Bronchial epithelial cell (primary cell): Measurements from ENCODE around the gene DIDO1. TPM values are rescaled to one million over a fixed set of nuclear protein-coding genes. Genes with fewer than 3 reads are reported as not detected.

Experiments
- DNase-seq: peaks from one replicate; pipeline ENCODE4 v3.0.0-alpha.2; 2010; ENCODE audit warnings: low read depth
- FAIRE-seq: peaks from 2 replicates; lab custom pipeline; 2011; peaks lifted over from hg19 to GRCh38; lab: Jason Lieb, UNC
- H3K27me3 ChIP-seq: 2 replicates; pipeline ENCODE4 v1.5.1; 2011; ENCODE audit warnings: low read length; ENCODE audit not compliant: control insufficient read depth, insufficient read depth
- H3K36me3 ChIP-seq: 2 replicates; pipeline ENCODE4 v1.5.1; 2011; ENCODE audit warnings: low read length; ENCODE audit not compliant: control insufficient read depth, insufficient read depth
- H3K4me3 ChIP-seq: 2 replicates; pipeline ENCODE4 v1.5.1; 2011; ENCODE audit warnings: mild to moderate bottlenecking, low read depth, low read length, control low read depth
- CTCF ChIP-seq: IDR thresholded peaks from 2 replicates; pipeline ENCODE4 v1.5.1; 2011; ENCODE audit warnings: mild to moderate bottlenecking, moderate library complexity, low read length, control low read depth, inconsistent platforms; ENCODE audit not compliant: insufficient read depth, severe bottlenecking
- total RNA-seq: library from RNA; depleted of rRNA; stranded (reverse); fragments of >200 nt; gene quantifications from 2 replicates; pipeline ENCODE4 v1.2.1, GENCODE V29; 2014

Gene DIDO1
- total RNA-seq, 1 donor from 2014 or later, result 26.9 TPM

DNA sequence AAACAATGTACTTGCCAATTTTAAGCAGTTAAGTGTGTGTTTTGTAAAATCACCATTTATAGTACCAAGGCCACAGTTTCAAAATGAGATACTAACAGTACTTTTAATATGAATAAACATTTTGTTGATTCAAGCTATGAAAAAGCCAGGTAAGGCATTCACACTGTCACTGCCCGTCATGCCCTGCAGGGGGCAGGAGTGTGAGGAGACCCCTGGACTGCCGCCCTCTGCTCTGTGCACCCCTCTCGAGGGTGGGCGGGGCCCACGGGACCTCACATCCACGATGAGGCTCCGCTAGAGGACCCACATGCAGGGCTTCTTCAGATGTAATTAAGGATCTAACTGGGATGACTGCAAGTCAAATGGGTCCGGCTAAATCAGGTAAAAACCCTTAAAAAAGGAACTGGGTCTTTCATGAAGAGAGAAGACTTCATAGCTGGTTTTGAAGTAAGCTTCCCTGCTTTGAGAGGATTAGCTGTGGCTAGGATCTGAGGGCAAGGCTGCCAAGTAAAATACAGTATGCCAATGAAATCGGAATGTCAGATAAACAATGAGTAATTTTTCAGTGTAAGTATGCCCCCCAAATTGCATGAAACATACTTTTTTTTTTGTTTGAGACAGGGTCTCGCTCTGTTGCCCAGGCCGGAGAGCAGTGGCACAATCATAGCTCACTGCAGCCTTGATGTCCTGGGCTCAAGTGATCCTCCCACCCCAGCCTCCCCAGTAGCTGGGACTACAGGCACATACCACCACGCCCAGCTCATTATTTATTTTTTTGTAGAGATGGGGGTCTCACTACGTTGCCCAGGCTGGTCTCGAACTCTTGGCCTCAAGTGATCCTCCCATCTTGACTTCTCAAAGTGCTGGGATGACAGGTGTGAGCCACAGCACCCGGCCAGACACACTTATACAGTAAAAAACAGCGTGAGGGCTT lies 18.7 kb downstream of the DIDO1 start:
- Histone ChIP-seq H3K27me3 (no peaks in the 10 kb centered on the region), H3K36me3 (peaks cover 52% of the 10 kb centered on the region), H3K4me3 (no peak overlapping the region)
- FAIRE-seq (no peak), DNase-seq (no peak)
- peak; percentile 63 for TF ChIP-seq CTCF

DNA sequence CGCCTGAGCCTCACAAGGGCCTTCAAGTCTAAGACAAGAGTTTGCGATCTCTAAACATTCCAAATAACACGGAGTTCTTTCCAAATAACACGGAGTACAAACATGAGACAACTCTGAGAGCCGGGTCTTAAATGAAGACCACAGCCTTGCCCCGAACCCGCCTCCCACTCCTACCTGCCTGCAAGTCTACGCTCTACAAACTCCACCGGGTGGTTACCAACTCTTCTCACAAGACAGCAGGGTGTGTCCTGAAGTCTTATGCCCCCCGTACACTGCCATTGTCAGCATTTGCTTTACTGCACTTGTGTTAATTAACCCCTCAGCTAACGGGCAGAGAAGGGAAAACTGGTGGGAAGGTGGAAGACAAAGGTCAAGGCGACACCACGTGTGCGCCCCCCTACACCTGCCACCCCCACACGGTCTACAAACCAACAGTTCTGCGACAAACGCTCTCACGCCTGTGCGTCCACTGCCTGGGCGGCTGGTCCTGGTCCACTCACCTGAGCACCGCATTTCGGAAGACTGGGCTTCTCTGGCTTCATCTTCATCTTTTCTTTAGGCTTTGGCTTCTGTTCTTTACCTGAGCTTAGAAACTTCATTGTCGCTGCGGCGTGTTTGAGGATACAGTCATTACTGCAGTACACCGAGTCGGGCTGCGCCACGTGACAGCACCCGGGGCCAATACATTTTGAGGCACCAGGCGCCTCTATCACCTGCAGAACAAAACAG lies 19.5 kb downstream of the DIDO1 start:
- DNase-seq (no peak), FAIRE-seq (no peak)
- H3K4me3 ChIP-seq, result no peak overlapping the region
- H3K27me3 ChIP-seq, result no peaks in the 10 kb centered on the region
- TF ChIP-seq CTCF, result no peak
- peaks cover 52% of the 10 kb centered on the region for H3K36me3 ChIP-seq

DNA sequence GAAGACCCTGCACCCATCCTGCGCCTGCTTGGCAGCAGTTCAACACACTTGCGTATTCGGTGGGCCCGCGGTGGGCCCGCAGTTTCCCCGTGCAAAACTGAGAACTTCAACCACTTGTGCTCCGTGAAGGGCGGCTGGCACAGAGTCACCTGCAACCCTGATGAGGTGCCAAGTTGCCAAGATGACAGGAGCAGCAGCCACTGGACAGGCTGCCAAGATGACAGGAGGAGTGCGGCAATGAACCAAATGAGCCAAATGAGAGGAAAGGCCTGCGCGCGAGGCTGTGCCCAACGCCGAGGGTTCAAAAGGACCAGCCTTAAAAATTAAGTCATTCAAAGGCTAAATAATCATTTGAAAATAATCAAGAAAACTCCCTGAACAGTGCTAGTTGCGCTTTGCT lies 20.1 kb downstream of the DIDO1 start:
- FAIRE-seq (no peak), DNase-seq (no peak)
- Histone ChIP-seq H3K36me3 (peaks cover 48% of the 10 kb centered on the region), H3K4me3 (no peak overlapping the region), H3K27me3 (no peaks in the 10 kb centered on the region)
- no peak for TF ChIP-seq CTCF

DNA sequence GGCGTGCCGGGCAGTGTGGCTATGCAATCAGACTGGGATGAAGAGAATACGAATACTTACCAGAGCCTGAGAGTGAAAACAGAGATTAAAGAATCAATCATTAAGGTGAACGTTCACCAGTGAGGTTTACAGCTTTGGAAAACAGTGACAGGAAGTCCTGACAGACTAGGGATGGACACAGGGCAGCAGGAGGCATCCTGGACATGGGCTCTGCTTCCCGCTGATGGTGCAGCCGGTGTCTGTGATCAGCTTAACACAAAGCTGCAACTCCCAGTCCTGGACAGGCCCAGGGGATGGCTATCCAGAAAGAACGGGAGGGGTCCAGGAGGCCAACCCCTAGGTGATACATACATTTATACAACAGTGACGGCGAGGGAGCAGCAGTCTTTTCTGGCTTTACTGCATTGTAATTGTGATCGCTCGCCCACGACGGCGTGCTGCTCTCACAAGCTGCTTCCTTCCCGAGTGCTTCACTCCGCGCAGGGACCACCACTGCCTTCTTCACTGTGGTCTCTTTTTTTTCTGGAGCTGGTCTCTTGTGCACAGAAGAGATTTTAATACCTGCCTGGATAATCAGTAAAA lies 20.7 kb downstream of the DIDO1 start:
- H3K4me3 ChIP-seq, result no peak overlapping the region
- peaks cover 43% of the 10 kb centered on the region for H3K36me3 ChIP-seq
- no peak for TF ChIP-seq CTCF
- H3K27me3 ChIP-seq, result no peaks in the 10 kb centered on the region
- DNase-seq (no peak), FAIRE-seq (no peak)

DNA sequence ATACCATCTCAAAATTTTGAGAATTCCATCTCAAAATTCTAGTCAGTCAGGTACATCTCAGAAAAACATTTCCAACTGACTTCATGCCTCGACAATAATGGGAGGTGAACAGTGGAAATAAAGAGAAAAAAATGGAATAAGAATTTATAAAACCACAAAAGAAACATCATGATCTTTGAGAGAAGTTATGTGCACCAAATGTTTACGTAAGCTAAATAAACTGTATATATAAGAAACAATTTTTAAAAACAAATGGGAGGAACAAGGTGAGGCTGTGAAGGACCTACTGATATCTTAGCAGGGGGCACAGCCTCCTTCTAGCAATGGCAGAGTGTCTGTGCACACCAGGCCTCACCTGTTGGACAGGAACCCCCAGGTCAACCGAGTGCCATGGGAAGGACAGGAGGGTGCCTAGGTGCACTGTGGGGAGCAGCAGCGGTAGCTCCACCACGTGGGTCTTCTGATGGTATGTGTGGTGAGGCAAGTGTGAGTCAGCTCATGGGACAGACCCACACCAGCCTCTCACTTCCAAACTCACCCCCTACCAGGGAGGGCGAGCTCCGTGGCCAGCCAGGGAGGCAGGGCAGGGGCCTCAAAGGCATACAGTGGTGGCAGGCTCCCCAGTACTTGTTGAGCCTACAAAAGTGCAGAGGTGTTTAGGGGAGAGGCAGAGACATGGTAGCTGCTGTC lies 23.2 kb downstream of the DIDO1 start:
- TF ChIP-seq CTCF, result no peak
- H3K27me3 ChIP-seq, result no peaks in the 10 kb centered on the region
- DNase-seq (no peak), FAIRE-seq (no peak)
- no peak overlapping the region for H3K4me3 ChIP-seq
- peaks cover 26% of the 10 kb centered on the region for H3K36me3 ChIP-seq
